Activated T-helper 1 cell treated with anti-CD3 and anti-CD28 coated beads, Interleukin-12 subunit alpha, Interleukin-12 subunit beta, Interleukin-2, Interleukin-4 antibody, amounts not matched to agents 30 ng/mL and 10 ng/mL and 1 ng/mL, durations not matched to agents 14 hours and 24 hours and 36 hours (primary cell): Measurements from ENCODE around the gene WFIKKN1. TPM values are rescaled to one million over a fixed set of nuclear protein-coding genes. Genes with fewer than 3 reads are reported as not detected.

Source experiments
- DNase-seq: peaks from one replicate; pipeline ENCODE4 v3.0.0; 2021; ENCODE audit warnings: low spot score
- H3K27ac Mint-ChIP-seq: one replicate; pipeline ENCODE4 v1.8.0; 2021; ENCODE audit warnings: mild to moderate bottlenecking, mixed read lengths
- H3K27me3 Mint-ChIP-seq: one replicate; pipeline ENCODE4 v1.8.0; 2022; ENCODE audit warnings: mild to moderate bottlenecking, moderate library complexity, mixed read lengths; ENCODE audit not compliant: insufficient read depth
- H3K36me3 Mint-ChIP-seq: one replicate; pipeline ENCODE4 v1.8.0; 2021; ENCODE audit warnings: low read depth, mixed read lengths
- H3K4me1 Mint-ChIP-seq: one replicate; pipeline ENCODE4 v1.8.0; 2021; ENCODE audit warnings: low read depth, mixed read lengths
- H3K4me3 Mint-ChIP-seq: one replicate; pipeline ENCODE4 v1.8.0; 2021; ENCODE audit warnings: mild to moderate bottlenecking, moderate library complexity, mixed read lengths
- H3K9me3 Mint-ChIP-seq: one replicate; pipeline ENCODE4 v1.8.0; 2021; ENCODE audit warnings: mixed read lengths
- intact Hi-C: fragments of 100-400 bp; cut with micrococcal nuclease; formaldehyde crosslinking; loops from one replicate; pipeline ENCODE4 v1.15.1; 2024
- total RNA-seq: library from RNA; stranded (reverse); gene quantifications from 2 replicates; pipeline ENCODE4 v1.2.3, GENCODE V29; 2022

The WFIKKN1 gene
- total RNA-seq, 1 donor from 2014 or later = 0.34 TPM

DNA sequence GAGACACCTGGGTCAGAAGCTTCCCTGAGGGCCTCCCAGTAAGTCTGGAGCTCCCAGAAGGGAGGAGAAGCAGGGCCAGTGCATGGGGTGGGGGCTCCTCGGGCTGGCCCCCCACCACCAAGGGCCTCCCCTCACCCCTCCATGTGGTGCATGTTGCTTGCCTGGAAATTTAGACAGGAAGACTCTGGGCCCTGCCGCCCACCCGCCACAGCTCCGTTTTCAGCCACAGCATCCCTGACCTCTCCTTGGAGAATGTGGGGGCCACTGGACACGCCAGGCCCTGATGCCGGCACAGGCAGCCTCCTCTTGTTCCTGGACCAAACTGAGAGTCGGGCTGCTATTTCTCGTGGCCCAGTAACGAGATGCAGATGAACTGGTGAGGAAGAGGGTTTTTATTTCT is 8.1 kb downstream of the WFIKKN1 start:
- Mint-ChIP-seq H3K36me3 (no peaks in the 10 kb centered on the region), H3K9me3 (no peaks in the 10 kb centered on the region), H3K27me3 (no peaks in the 10 kb centered on the region), H3K4me3 (no peak overlapping the region), H3K4me1 (peaks cover 6% of the 10 kb centered on the region), H3K27ac (no peak overlapping the region)
- no peak for DNase-seq
- intact Hi-C loops = loop anchor here (2.0 to 5.0 kb wide), 4 partner anchors 148 to 1518 kb away; partner anchors contain the start of genes CHTF18, CRAMP1, IFT140 and PGAP6

DNA sequence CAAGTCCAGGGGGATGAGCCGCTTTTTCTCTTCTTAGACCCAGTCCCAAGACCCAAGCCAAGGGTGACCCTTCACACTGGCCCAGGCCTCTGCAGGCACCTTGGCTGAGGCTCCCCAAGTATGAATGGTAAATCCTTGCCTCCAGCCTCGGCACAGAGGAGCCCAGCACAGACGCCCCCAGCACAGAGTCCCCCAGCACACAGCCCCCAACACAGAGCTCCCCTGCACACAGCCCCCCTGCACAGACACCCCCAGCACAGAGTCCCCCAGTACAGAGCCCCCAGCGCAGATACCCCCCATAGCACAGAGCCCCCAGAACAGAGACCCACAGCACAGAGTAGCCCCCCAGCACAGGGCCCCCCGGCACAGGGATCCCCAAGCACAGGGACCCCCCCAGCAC is 9.8 kb downstream of the WFIKKN1 start:
- intact Hi-C loops = loop anchor here (1.0 kb wide), 2 partner anchors 9 to 20 kb away; partner anchors contain the start of gene WDR90
- Mint-ChIP-seq H3K4me1 (peaks cover 6% of the 10 kb centered on the region), H3K27ac (no peak overlapping the region), H3K9me3 (no peaks in the 10 kb centered on the region), H3K4me3 (peak overlapping the region; percentile 67), H3K36me3 (peaks cover 2% of the 10 kb centered on the region), H3K27me3 (no peaks in the 10 kb centered on the region)
- DNase-seq = no peak

DNA sequence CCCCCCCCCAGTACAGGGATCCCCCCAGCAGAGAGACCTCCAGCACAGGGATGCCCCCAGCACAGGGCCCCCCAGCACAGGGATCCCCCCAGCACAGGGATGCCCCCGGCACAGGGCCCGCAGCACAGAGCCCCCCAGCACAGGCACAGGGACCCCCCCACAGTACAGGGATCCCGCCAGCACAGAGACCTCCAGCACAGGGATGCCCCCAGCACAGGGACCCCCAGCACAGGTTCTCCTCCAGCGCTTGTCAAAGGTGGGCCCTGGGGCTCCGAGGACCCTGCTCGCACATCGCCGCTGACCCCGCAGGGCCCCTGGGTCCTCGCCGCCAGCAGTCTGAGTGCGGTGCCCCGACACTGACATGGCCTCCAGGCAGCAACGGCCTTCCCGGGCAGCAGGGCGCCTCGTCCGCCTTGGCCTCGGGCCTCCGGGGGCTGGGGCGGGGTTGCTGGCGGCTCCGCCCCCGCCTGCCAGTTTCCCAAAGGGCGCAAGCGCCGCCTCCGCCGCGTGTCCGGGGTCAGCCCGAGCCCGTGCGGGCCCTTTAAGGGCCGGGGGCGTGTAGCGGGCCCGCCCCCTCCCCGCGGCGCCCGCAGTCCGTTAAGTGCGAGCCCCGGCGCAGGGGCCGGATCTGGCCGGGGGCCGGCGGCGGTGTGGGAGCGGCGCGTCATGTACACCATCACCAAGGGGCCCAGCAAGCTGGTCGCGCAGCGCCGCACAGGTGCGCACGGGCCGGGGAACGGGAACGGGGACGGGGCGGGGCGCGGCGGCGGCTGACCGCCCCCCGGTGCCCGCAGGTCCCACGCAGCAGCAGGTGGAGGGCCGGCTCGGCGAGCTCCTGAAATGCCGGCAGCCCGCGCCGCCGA is 10.8 kb downstream of the WFIKKN1 start, which contains the start of gene MCRIP2:
MCRIP2 (plus strand) TSS at position 503 of the 863 bp plus-strand sequence; CDS start at position 667, 164 bp downstream.
- peaks cover 2% of the 10 kb centered on the region for H3K36me3 Mint-ChIP-seq
- no peaks in the 10 kb centered on the region for H3K9me3 Mint-ChIP-seq
- peak; percentile 80 for DNase-seq
- H3K4me3 Mint-ChIP-seq = peak within 1 kb of the TSS; percentile 76
- intact Hi-C loops = loop anchor here (1.0 kb wide), 2 partner anchors 8 to 19 kb away; partner anchors contain the start of gene WDR90
- H3K4me1 Mint-ChIP-seq = peaks cover 3% of the 10 kb centered on the region
- no peak within 1 kb of the TSS for H3K27ac Mint-ChIP-seq
- H3K27me3 Mint-ChIP-seq = no peaks in the 10 kb centered on the region

DNA sequence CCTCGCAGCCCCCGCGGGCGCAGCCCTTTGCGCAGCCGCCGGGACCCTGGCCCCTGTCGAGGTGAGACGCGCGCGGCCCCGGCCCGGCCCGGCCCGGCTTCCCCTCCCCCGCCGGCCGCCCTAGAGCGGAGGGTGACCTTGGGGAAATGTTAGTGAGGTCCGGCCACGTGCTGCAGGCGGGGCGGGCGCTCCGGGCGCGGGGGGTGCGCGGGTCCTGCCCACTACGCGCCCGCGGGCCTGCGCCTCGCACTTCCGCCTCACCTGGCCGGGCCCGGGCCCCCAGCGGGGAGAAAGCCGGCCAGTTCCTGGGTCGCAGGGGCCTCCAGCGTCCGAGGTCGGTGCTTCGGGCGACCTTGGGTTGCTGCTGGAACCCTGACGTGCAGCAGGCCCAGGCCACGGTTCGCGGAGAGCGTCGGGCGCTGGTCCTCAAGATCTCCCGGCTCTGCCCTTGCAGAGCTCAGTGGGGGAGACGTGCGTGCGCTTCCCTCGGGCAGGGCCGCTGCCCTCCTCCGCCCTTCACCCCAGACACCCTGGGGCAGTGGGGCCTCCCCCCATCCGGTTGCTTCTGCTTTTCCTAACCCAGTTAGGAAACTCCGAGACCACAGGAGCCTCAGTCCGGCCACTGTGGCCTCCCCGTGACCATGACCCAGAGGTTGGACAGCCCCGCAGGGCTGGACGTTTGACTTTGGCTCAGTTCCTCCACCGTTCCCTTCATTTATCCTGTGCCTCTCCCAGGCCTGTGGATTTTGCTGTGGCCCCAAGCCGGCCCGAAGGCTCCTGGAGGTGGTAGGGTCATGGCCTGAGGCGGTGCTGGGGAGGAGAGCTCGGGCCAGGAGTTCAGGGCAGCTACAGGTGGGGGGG is 11.6 kb downstream of the WFIKKN1 start:
- Mint-ChIP-seq H3K27me3 (no peaks in the 10 kb centered on the region), H3K36me3 (peaks cover 2% of the 10 kb centered on the region), H3K9me3 (no peaks in the 10 kb centered on the region), H3K4me3 (peak overlapping the region; percentile 76), H3K4me1 (no peaks in the 10 kb centered on the region), H3K27ac (no peak overlapping the region)
- no peak for DNase-seq
- intact Hi-C loops = no loop called here

DNA sequence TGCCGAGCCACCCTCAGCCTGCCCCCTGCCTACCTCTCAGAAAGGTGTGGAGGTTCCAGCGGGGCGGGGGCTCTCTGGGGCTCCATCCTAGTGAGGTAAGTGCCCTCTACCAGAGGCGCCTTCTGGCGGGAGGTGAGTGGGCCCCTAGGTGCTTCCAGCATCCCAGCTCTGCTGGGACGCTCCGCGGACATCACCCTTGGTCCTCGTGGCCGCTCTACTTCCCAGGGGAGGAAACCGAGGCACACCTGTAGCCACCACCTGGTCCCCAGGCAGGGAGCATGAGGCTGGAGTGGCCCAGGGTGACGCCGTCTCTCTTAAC is 12.2 kb downstream of the WFIKKN1 start:
- Mint-ChIP-seq H3K4me3 (peak overlapping the region; percentile 76), H3K36me3 (peaks cover 2% of the 10 kb centered on the region), H3K27me3 (no peaks in the 10 kb centered on the region), H3K9me3 (no peaks in the 10 kb centered on the region), H3K27ac (no peak overlapping the region), H3K4me1 (no peaks in the 10 kb centered on the region)
- intact Hi-C loops = no loop called here
- DNase-seq = no peak

DNA sequence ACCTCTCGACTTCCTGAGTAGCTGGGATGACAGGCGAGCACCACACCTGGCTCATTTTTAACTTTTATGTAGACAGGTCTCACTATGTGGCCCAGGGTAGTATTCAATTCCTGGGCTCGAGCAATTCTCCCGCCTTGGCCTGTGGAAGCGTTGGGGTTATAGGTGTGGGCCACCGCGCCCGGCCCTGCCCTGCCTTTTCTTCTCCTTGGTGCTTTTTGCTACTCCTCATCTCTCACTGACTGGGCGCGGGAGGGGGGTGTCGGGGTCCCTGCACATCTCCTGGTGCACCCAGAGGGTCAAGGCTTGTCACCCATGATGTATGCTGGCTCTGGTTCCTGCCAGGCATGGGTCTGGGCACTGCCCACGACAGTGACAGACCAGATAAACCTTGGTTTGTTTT is 13.8 kb downstream of the WFIKKN1 start:
- H3K27me3 Mint-ChIP-seq = no peaks in the 10 kb centered on the region
- no peak overlapping the region for H3K27ac Mint-ChIP-seq
- H3K36me3 Mint-ChIP-seq = peaks cover 2% of the 10 kb centered on the region
- H3K4me3 Mint-ChIP-seq = peak overlapping the region; percentile 76
- DNase-seq = no peak
- intact Hi-C loops = no loop called here
- H3K9me3 Mint-ChIP-seq = no peaks in the 10 kb centered on the region
- no peaks in the 10 kb centered on the region for H3K4me1 Mint-ChIP-seq

DNA sequence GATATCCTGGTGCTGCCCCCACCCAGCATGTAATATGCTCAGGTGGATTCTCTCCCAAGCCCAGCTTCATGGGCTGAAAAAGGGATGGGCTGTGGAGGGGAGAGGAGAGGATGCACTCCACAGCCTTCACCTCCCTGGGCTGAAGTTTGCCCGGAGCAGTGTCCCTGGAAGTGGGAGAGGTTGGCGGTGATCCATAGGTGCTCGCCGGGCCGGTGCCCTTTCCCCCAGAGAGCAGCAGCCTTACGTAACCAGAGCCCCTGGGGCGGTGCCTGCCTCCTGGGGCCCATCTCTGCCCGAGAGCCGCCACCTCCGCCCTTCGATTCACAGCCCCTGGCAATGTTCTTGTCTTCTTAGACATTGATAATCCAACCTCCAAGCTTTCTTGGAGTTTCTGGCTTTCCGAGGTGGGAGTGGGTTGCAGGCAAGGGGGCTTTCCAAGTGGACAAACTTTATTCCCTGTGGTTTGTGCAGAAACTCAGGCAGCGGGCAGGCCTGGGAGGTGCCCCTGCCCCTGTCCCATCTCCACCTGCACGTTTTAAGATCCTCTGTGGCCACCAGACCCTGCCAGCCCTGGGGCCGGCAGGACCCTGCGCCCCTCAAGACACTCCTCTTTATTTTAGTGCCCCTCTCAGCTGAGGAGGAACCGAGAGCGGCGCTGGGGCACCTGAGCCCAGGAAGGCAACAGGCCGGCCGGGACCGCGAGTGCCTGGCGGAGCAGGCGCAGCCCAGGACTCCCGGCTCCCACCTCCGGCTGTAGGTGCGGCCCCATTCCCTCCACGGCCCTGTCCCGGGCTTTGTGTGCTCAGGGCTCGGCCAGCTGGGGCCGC is 15.3 kb downstream of the WFIKKN1 start:
- no peaks in the 10 kb centered on the region for H3K27me3 Mint-ChIP-seq
- no peaks in the 10 kb centered on the region for H3K9me3 Mint-ChIP-seq
- H3K4me3 Mint-ChIP-seq = no peak overlapping the region
- intact Hi-C loops = no loop called here
- H3K27ac Mint-ChIP-seq = no peak overlapping the region
- H3K4me1 Mint-ChIP-seq = no peaks in the 10 kb centered on the region
- DNase-seq = no peak
- H3K36me3 Mint-ChIP-seq = peaks cover 2% of the 10 kb centered on the region

GRCh38 chr16:646679-647172 is 15.9 kb downstream of the WFIKKN1 start:
- Mint-ChIP-seq H3K9me3 (no peaks in the 10 kb centered on the region), H3K36me3 (peaks cover 2% of the 10 kb centered on the region), H3K4me1 (no peaks in the 10 kb centered on the region), H3K27me3 (no peaks in the 10 kb centered on the region), H3K4me3 (no peak overlapping the region), H3K27ac (no peak overlapping the region)
- intact Hi-C loops = no loop called here
- no peak for DNase-seq

DNA sequence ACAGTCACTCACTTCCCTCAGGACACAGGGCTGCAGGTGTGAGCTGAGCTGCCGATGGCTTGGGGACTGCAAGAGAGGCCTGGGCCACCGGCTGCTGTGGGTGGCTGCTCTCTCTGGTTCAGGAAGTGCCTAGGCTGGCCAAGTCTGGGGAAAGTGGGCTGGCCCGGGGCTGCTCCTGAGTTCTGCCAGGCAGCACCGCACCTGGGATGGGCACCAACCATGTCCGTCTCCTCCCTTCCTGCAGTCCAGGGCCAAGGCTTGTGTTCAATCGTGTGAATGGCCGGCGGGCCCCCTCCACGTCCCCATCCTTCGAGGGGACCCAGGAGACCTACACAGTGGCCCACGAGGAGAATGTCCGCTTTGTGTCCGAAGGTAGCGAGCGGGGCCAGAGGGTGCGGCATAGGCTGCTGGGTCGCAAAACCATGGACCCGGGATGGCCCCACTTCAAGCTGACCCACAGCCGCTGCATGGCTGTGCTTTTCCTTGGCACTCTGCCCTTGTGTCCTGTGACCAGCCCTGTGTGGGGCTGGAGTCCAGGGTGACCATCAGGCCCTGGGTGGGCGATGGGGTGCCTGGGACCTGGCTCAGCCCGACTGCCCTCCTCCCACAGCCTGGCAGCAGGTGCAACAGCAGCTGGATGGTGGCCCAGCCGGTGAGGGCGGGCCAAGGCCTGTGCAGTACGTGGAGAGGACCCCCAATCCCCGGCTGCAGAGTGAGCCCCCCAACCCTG is 16.6 kb downstream of the WFIKKN1 start:
- no peak for DNase-seq
- no peak overlapping the region for H3K27ac Mint-ChIP-seq
- no peaks in the 10 kb centered on the region for H3K9me3 Mint-ChIP-seq
- H3K4me3 Mint-ChIP-seq = no peak overlapping the region
- no peaks in the 10 kb centered on the region for H3K4me1 Mint-ChIP-seq
- intact Hi-C loops = no loop called here
- H3K27me3 Mint-ChIP-seq = no peaks in the 10 kb centered on the region
- H3K36me3 Mint-ChIP-seq = peaks cover 2% of the 10 kb centered on the region

GRCh38 chr16:648071-648780 is 17.4 kb downstream of the WFIKKN1 start:
- H3K36me3 Mint-ChIP-seq = peaks cover 2% of the 10 kb centered on the region
- peak overlapping the region; percentile 68 for H3K27ac Mint-ChIP-seq
- DNase-seq = no peak
- no peaks in the 10 kb centered on the region for H3K4me1 Mint-ChIP-seq
- no peaks in the 10 kb centered on the region for H3K27me3 Mint-ChIP-seq
- no peaks in the 10 kb centered on the region for H3K9me3 Mint-ChIP-seq
- H3K4me3 Mint-ChIP-seq = peak overlapping the region; percentile 84
- intact Hi-C loops = no loop called here

DNA sequence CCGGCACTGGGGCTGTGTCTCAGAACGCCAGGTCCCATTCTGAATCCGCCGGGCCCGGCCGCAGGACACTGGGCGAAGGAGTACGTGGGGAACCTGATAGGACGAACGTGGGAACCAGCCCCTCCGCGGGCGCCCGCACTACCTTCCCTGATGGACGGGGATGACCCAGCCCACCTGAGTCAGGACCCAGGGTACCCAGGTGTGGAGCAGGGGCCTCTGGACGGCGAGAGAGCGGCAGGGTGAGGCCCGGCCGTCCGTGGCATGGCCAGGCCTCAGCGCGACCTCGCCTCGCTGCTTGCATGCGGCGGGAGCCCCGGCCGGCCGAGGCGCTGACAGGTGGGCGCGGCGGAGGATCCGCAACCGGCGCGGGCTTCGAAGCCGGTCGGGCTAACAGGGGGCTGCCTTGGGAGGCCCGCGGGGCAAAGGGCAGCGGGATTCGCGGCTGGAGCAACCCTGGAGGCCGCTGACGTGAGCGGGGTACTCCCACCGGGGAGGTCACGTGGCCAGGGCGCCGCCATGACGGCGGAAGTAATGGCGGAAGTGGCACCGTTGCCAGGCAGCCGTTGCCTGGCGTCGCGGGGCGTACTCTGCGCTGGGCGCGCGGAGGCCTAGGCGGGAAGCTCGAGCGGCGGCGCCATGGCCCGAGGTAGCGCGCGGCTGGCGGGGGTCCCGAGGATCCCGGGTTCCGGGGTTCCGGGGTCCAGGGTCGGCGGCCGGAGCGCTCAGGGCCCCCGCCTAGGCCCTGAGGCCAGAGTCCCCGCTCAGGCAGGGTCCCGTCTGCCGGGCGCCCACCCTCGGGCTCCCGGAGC is 18.2 kb downstream of the WFIKKN1 start, which contains the start of gene WDR90:
WDR90 (plus strand) TSS at position 585 of the 809 bp plus-strand sequence; CDS start at position 637, 52 bp downstream.
- intact Hi-C loops = loop anchor here (1.0 kb wide), 5 partner anchors 8 to 35 kb away; partner anchors contain the start of genes JMJD8, MCRIP2 and METTL26
- H3K27me3 Mint-ChIP-seq = no peaks in the 10 kb centered on the region

More for the DNA sequence above, 18.2 kb downstream of the WFIKKN1 start, which contains the start of gene WDR90:
- Mint-ChIP-seq H3K36me3 (peaks cover 2% of the 10 kb centered on the region), H3K4me3 (peak within 1 kb of the TSS; percentile 84), H3K4me1 (no peaks in the 10 kb centered on the region), H3K27ac (peak within 1 kb of the TSS; percentile 68), H3K9me3 (no peaks in the 10 kb centered on the region)
- peak; percentile 92 for DNase-seq
